MM.1S (cell line): ENCODE results near the gene CCDC188.

Experiments used
- DNase-seq: peaks from one replicate; pipeline ENCODE4 v3.0.0-alpha.2; 2015
- H2AFZ ChIP-seq: fragments of 300-600 bp; sonication (generic); 2 replicates; pipeline ENCODE4 v1.6.0; 2016; ENCODE audit warnings: antibody characterized with exemption, low read length
- H3F3A ChIP-seq: fragments of 300-600 bp; sonication (generic); 2 replicates; pipeline ENCODE4 v1.6.1; 2016; ENCODE audit warnings: mild to moderate bottlenecking, antibody characterized with exemption, low read length, moderate library complexity, mixed read lengths; ENCODE audit not compliant: insufficient read depth
- H3K27ac ChIP-seq: fragments of 300-600 bp; sonication (generic); 2 replicates; pipeline ENCODE4 v1.5.1; 2016; ENCODE audit warnings: mild to moderate bottlenecking, low read length
- H3K27me3 ChIP-seq: fragments of 300-600 bp; sonication (generic); replicated peaks from 2 replicates; pipeline ENCODE4 v1.6.0; 2016; ENCODE audit warnings: low read length; ENCODE audit not compliant: insufficient read depth
- H3K36me3 ChIP-seq: fragments of 300-600 bp; sonication (generic); replicated peaks from 2 replicates; pipeline ENCODE4 v1.6.1; 2016; ENCODE audit warnings: mild to moderate bottlenecking, low read length, mixed read lengths; ENCODE audit not compliant: insufficient read depth
- H3K4me1 ChIP-seq: fragments of 300-600 bp; sonication (generic); 2 replicates; pipeline ENCODE4 v1.6.1; 2016; ENCODE audit warnings: low read length, mixed read lengths
- H3K4me2 ChIP-seq: fragments of 300-600 bp; sonication (generic); 2 replicates; pipeline ENCODE4 v1.6.0; 2016; ENCODE audit warnings: low read depth, low read length
- H3K4me3 ChIP-seq: fragments of 300-600 bp; sonication (generic); 2 replicates; pipeline ENCODE4 v1.5.1; 2016; ENCODE audit warnings: low read length, mixed read lengths
- H3K79me2 ChIP-seq: fragments of 300-600 bp; sonication (generic); 2 replicates; pipeline ENCODE4 v1.6.1; 2016; ENCODE audit warnings: mixed run types, low read length, mixed read lengths
- H3K9ac ChIP-seq: fragments of 300-600 bp; sonication (generic); 2 replicates; pipeline ENCODE4 v1.6.1; 2016; ENCODE audit warnings: low read length, mixed read lengths
- H3K9me2 ChIP-seq: fragments of 300-600 bp; sonication (generic); replicated peaks from 2 replicates; pipeline ENCODE4 v1.6.1; 2016; ENCODE audit warnings: mild to moderate bottlenecking, low read length, mixed read lengths; ENCODE audit not compliant: insufficient read depth
- H3K9me3 ChIP-seq: fragments of 300-600 bp; sonication (generic); replicated peaks from 2 replicates; pipeline ENCODE4 v1.6.1; 2016; ENCODE audit warnings: mild to moderate bottlenecking, low read length, mixed read lengths; ENCODE audit not compliant: insufficient read depth
- H4K20me1 ChIP-seq: fragments of 300-600 bp; sonication (generic); 2 replicates; pipeline ENCODE4 v1.6.1; 2016; ENCODE audit warnings: mild to moderate bottlenecking, low read length, moderate library complexity, mixed read lengths; ENCODE audit not compliant: insufficient read depth
- EZH2 ChIP-seq: fragments of 300-600 bp; sonication (generic); optimal IDR thresholded peaks from 2 replicates; pipeline ENCODE3; 2017; ENCODE audit warnings: low read depth, mild to moderate bottlenecking, antibody characterized with exemption, low read length, mixed read lengths
- EZH2phosphoT487 ChIP-seq: fragments of 300-600 bp; sonication (generic); IDR thresholded peaks from 2 replicates; pipeline ENCODE4 v1.6.1; 2018; ENCODE audit warnings: antibody characterized with exemption, low read length
- TF ChIP-seq, protein P1 (sequence below): fragments of 300-600 bp; sonication (generic); IDR thresholded peaks from 2 replicates; pipeline ENCODE4 v1.5.1; 2016; ENCODE audit warnings: antibody characterized with exemption, low read length, mixed read lengths

Gene CCDC188

DNA sequence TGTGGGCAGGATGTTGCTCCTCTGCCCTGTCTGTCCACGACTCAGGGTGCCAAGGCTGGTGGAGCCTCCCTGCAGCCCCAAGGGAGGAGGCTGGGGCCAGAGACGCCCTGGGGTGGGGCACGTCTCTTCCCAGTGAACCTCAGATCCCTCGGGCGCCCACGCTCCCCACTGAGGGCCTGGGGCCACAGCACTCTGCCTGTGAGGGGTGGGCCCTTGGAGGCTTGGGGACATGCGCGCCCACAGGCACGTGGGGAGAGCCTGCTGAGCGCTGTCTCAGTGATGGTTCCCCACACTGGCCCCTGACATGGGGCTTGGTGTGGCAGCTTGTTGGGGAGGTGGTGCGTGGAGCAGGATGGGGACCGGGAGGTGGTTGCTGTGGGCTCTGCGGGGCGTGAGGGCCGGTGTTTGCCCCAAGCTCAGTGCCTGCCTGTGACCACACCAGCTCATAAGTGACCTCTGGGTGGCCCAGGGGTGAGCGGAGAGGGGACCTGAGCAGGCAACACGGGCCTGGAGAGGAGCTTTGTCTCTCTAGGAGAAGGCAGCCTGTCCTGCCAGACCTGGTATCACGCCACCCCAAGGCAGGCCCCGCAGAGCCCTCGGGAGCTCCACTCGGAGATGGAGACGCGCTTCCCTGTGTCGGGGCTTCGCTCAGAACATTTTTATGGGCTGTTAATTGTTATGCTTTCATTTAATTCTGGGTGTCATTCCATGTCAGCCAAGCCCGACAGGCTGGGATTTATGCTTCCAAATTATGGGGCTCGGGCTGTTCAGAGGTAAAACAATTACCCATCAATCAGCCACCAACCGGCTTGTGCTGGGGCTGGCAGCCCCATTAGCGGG is 27.4 kb upstream of the CCDC188 start:
- no peak for TF ChIP-seq EZH2
- TF ChIP-seq, protein P1, sequence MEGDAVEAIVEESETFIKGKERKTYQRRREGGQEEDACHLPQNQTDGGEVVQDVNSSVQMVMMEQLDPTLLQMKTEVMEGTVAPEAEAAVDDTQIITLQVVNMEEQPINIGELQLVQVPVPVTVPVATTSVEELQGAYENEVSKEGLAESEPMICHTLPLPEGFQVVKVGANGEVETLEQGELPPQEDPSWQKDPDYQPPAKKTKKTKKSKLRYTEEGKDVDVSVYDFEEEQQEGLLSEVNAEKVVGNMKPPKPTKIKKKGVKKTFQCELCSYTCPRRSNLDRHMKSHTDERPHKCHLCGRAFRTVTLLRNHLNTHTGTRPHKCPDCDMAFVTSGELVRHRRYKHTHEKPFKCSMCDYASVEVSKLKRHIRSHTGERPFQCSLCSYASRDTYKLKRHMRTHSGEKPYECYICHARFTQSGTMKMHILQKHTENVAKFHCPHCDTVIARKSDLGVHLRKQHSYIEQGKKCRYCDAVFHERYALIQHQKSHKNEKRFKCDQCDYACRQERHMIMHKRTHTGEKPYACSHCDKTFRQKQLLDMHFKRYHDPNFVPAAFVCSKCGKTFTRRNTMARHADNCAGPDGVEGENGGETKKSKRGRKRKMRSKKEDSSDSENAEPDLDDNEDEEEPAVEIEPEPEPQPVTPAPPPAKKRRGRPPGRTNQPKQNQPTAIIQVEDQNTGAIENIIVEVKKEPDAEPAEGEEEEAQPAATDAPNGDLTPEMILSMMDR: no peak
- TF ChIP-seq EZH2phosphoT487: no peak
- Histone ChIP-seq H3K4me3 (no peak overlapping the region), H3K36me3 (no peaks in the 10 kb centered on the region), H3K9ac (no peak overlapping the region), H4K20me1 (no peaks in the 10 kb centered on the region), H3K4me1 (no peaks in the 10 kb centered on the region), H3K27me3 (peaks cover 98% of the 10 kb centered on the region), H3F3A (no peaks in the 10 kb centered on the region), H3K9me3 (no peaks in the 10 kb centered on the region), H2AFZ (no peak overlapping the region), H3K27ac (no peak overlapping the region), H3K4me2 (no peak overlapping the region), H3K79me2 (no peaks in the 10 kb centered on the region), H3K9me2 (no peaks in the 10 kb centered on the region)
- DNase-seq: no peak

DNA sequence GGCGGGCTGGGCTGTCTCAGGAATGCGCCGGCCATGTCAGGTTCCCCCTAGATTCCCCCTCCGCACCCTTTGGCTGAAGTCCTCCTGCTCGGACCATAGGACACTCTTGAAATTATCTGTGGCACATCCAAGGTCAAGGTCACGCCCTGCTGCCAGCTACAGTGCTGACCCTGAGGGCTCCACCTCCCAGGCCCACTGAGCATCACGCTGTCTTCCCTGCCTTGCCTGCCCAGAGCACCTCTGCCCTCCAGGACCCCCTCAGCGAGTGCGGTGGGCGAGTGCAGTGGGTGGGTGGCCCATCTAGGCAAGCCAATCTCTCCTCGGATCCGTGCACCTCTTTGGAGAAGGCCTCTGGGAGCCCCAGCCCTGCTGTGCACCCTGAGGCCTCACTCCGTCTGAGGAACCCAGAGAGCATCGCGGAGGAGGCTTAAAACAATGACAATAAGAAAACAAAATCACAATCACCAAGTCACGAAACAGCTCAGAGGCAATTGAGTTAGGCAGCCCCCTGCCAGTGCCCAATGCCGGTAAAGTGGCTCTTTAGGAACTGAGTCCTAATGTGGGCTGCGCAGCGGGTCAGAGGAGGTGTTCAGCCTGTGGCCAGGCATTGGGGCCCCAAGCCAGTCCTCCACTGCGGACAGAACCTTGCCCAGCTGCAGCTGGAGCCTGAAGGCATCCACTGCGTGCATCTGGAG is 26.5 kb upstream of the CCDC188 start:
- TF ChIP-seq, protein P1: no peak
- TF ChIP-seq EZH2phosphoT487 (no peak), EZH2 (no peak)
- Histone ChIP-seq H4K20me1 (no peaks in the 10 kb centered on the region), H2AFZ (no peak overlapping the region), H3K27ac (no peak overlapping the region), H3K9ac (no peak overlapping the region), H3K4me1 (no peaks in the 10 kb centered on the region), H3K27me3 (peaks cover 96% of the 10 kb centered on the region), H3K36me3 (no peaks in the 10 kb centered on the region), H3K79me2 (no peaks in the 10 kb centered on the region), H3K9me2 (no peaks in the 10 kb centered on the region), H3K4me3 (no peak overlapping the region), H3K9me3 (no peaks in the 10 kb centered on the region), H3K4me2 (no peak overlapping the region), H3F3A (no peaks in the 10 kb centered on the region)
- DNase-seq: no peak

DNA sequence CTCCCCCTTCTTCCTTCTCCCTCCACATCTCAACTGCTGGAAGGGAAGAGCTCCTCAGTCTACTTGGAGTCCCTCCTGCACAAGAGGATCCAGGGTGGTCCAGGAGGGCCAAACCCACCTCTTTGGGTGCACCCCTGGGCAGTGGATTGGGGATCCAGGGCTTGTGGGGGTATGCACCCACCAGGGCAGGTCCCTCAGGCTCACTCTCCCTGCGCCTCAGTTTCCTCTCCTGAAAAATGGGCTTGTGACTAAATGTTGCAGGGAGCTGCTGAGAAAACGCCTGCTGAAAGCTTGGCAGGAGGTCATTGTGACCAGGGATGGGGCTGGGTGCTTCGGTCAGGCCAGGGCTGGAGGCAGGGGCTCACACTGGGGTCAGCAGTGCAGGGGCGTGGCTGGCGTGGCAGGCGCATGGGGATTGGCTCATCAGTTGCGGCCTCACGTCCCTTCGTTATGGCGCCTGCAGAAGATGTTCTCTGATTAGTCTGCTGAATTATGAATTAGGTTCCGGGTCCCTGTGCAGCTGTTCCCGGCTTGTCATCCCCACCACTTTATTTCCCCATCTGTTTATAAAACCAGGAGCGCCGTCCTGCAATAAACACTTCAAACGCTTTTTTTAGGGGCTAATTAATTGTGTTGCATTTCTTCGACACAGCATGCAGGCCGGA is 25.7 kb upstream of the CCDC188 start:
- Histone ChIP-seq H3K9me2 (no peaks in the 10 kb centered on the region), H3K4me3 (no peak overlapping the region), H3K4me1 (no peaks in the 10 kb centered on the region), H4K20me1 (no peaks in the 10 kb centered on the region), H3F3A (no peaks in the 10 kb centered on the region), H3K36me3 (no peaks in the 10 kb centered on the region), H3K9ac (no peak overlapping the region), H3K4me2 (no peak overlapping the region), H3K27me3 (peaks cover 96% of the 10 kb centered on the region), H3K27ac (no peak overlapping the region), H3K79me2 (no peaks in the 10 kb centered on the region), H2AFZ (no peak overlapping the region), H3K9me3 (no peaks in the 10 kb centered on the region)
- DNase-seq: no peak
- no peak for TF ChIP-seq EZH2phosphoT487
- TF ChIP-seq, protein P1: no peak
- no peak for TF ChIP-seq EZH2
